Renal cortical epithelial cell (primary cell): ENCODE measurements around the gene UGT2B7. TPM values are rescaled to one million over a fixed set of nuclear protein-coding genes. Genes with fewer than 3 reads are reported as not detected.
"Not testable (repeated sequence)": the region's sequence is repeated elsewhere in the genome, so short reads cannot be mapped to it uniquely, and the experiment has no call there.

Source experiments
- DNase-seq: peaks from one replicate; pipeline ENCODE4 v3.0.0-alpha.2; 2011; ENCODE audit warnings: low read depth
- total RNA-seq: library from RNA; depleted of rRNA; stranded (reverse); fragments of >200 nt; gene quantifications from 2 replicates; pipeline ENCODE4 v1.2.3, GENCODE V29; 2014

Gene UGT2B7
- total RNA-seq, 1 donor from 2014 or later: 137 TPM

DNA sequence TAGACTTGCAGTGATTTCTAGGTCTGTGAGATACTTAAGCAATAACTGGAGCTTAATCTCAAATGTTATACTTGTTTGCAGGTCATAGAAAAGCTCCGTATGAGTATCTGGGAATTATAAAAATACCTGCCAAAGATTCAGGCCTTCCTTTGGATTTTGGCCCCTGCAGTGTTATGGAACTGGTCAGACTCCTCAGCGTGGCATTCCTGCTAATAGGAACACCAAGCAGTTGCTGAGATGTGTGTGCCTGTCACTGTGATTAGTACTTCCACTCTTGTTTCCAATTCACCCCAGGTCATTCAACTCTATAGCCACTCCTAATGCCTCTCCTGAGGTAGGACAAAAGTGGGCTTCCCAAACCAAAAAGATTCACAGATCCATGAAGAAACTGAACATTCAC, 7.8 kb upstream of the UGT2B7 start:
- DNase-seq: no peak

GRCh38 chr4:69089388-69089787, 6.9 kb upstream of the UGT2B7 start:
- peak; percentile 43 for DNase-seq

- peak; percentile 82 for DNase-seq
Observed at GRCh38 chr4:69092190-69092589, 4.1 kb upstream of the UGT2B7 start.

DNA sequence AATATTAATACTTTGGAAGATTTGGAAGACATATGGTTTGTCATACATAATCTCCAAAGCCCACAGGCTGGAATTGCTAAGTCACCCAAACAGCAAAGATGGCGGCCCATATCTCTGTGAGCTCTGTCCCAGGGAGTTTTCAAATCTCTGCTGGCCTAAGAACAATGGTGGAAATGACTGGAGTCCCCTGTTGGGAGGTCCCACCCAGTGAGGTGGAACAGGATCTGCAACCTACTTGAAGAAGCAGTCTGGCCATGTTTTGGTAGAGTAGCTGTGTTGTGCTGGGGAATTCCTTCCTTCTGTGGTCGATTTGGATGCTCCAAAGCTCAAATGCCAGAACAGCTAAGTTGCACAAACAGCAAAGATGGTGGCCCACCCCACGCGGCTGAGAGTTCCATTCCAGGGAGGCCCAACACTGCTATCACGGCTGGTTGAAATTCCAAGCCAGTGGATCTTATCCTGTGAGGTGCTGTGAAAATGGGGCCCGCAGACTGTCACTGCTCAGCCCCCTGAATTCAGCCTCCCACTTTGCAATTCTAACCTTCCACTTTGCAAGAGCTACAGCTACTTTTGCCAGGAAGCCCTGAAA, 3.2 kb upstream of the UGT2B7 start:
- DNase-seq: peak; percentile 52

DNA sequence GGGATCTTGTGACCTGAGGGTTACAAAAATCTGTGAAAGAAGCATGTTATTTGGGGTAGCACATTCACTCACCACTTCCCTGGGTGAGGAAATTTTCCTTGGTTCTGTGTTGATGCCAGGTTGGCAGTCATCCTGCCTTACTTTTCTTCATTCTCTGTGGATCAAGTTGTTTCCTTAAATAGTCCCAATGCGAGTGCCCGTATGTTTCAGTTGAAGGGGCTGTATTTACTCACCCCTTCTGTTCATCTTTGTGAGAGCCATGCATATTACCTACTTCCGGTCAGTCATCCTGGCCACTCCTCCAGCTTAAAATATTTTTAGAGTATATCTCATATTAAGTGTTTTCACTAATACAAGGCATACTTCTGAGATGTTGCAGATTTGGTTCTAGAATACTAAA, 2.6 kb upstream of the UGT2B7 start:
- no peak for DNase-seq

DNA sequence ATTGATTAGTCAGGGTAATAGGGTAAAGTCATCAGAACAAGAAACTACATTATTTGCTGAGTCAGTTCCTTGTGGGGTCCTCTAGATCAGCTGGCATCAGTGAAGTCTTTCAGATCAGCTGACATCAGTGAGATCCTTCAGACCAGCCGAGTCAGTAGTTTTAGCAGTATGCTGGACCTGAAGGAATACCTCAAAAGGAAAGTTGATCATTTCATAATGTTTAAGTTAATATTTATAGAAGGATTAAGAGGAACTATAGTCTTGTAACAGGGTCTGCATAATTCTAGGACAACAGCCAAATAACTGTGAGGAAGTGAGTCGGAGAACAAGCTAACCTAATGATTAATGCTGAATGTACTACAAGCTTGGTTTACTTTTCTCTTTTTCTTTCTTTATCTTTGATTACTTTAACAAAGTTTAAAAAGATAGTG, 958 bp upstream of the UGT2B7 start:
- DNase-seq: peak; percentile 93

- no peak for DNase-seq
Observed at GRCh38 chr4:69096810-69097209, 536 bp downstream of the UGT2B7 start.

- no peak for DNase-seq
Observed at GRCh38 chr4:69098470-69098869, 2.2 kb downstream of the UGT2B7 start.

- DNase-seq: no peak
Observed at GRCh38 chr4:69099910-69100309, 3.6 kb downstream of the UGT2B7 start.

- DNase-seq: peak; percentile 70
Observed at GRCh38 chr4:69102668-69103067, 6.4 kb downstream of the UGT2B7 start.

- DNase-seq: no peak
Observed at GRCh38 chr4:69104719-69105275, 8.5 kb downstream of the UGT2B7 start.

DNA sequence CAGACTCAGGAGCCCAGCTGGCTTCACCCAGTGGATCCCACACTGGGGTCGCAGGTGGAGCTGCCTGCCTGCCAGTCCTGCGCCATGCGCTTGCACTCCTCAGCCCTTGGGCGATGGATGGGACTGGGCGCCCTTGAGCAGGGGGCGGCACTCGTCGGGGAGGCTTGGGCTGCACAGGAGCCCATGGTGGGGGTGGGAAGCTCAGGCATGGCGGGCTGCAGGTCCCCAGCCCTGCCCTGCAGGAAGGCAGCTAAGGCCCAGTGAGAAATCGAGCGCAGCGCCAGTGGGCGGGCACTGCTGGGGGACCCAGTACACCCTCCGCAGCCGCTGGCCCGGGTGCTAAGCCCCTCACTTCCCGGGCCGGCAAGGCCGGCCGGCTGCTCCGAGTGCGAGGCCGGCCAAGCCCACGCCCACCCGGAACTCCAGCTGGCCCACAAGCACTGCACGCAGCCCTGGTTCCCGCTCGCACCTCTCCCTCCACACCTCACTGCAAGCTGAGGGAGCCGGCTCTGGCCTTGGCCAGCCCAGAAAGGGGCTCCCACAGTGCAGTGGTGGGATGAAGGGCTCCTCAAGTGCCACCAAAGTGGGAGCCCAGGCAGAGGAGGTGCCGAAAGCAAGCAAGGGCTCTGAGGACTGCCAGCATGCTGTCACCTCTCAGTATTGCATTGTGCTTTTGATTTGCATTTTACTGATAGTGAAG, 19.0 kb downstream of the UGT2B7 start:
- not testable (repeated sequence) for DNase-seq

DNA sequence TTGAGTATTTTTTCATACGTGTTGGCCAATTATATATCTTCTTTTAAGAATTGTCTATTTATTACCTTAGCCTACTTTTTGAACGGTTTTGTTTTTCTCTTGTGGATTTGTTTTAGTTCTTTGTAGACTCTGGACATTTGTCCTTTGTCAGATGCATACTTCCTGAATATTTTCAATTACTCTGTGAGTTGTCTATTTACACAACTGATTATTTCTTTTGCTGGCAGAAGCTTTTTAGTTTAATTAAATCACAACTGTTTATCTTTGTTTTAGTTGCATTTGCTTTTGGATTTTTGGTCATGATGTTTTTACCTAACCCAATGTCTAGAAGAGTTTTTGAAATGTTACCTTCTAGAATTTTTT, 19.6 kb downstream of the UGT2B7 start:
- DNase-seq: no peak

DNA sequence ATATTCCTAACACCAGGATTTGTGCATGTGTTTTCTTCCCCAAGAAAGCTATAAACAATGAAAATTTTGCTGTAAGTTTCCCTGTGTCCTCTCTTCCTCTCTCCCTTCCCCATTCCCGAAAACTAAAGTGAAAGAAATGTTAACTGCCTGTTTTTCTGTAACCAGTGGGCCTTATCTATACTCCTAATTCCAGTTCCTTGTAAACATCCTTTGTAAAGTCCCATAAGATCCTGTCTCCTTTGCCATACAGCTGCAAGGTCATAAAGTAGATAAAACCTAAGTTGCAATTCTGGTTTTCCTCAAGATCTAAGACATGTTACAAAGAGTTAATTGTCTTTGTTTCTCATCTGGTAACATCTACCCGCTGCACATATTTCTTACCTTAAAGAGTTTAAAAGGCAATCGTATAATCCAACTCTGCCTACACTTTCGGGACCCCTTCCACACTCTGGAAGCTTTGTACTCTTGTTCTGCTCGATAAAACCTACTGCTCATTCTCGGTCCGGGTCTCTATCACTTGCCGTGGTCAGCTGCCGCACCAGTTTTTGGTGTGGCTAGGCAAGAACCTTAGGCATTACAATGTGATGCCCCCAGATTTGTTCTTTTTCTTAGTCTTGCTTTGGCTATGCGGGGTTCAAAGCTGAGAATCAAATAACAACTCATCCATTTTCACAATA, 20.5 kb downstream of the UGT2B7 start:
- no peak for DNase-seq

- peak; percentile 20 for DNase-seq
Observed at GRCh38 chr4:69120870-69121269, 24.6 kb downstream of the UGT2B7 start.

GRCh38 chr4:69122476-69122875, 26.2 kb downstream of the UGT2B7 start:
- DNase-seq: peak; percentile 19

DNA sequence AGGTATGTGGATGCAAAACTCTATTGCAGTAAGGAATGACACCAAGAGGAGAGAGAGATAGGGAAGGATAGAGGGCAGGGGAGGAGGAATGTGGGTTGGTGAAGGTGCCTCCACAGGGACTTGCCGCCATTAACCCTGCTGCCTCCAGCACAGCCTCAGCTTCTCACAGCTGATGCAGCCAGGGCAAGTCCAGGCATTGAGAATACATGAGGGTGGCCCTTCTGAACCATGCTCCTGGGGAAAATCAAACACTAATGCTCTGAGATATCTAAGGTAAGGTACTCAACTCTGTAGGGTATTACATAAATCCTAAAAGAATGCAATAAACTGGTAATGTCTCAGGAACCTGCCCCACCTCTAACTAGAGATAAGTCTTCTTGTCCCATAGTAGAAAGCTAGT, 28.7 kb downstream of the UGT2B7 start:
- no peak for DNase-seq

DNA sequence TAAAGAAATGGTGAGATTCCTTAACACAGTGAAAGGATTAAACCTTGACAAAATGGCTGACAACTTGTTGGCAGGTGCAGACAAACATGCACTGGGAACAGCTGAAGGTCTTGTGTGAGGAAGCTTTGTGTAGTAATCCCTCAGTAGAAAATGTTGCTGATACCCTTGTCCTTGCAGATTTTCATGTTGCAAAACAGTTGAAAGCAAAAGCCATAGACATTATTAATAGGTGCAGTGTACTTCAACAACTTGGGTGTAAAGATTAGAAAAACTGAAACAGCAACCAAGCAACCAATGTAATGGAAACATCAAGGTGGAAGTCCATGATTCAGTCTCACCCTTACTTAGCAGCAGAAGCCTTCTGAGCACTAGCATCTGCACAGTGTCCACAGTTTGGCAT, 29.8 kb downstream of the UGT2B7 start:
- DNase-seq: no peak

DNA sequence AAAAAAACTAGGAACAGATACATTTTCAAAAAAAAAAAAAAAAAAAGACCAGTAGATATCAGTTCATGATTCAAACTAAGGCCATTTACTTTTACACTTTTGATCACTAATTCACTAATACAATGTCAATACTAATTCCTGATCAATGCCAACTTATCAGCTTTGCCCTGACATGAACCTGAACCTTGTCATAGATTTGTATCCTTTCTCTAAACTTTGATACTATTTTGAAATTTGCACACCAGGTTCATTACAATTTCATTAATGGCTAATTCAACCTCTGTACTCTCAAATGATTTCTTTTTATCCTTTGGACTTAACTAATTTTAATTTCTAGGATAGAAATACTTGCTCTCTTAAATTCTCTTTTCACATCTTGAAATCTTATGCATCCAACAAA, 37.7 kb downstream of the UGT2B7 start:
- no peak for DNase-seq

DNA sequence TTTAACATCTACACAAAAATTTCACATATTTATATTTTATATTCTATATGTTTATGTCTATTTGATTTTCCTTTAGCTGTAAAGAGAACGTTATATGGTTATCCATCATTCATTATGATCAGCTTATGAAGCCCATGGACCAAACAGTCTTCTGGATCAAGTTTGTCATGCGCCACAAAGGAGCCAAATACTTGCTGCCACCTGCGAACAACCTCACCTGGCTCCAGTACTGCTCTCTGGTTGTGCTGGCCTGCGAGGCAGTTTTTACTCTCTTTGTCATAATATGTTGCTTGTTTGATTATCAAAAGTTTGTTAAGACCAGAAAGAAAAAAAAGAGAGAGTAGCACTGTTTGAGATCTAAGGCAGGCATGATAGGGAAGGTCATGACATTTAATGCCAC, 38.2 kb downstream of the UGT2B7 start:
- DNase-seq: no peak

- DNase-seq: no peak
Observed at GRCh38 chr4:69141320-69141719, 45.0 kb downstream of the UGT2B7 start.

DNA sequence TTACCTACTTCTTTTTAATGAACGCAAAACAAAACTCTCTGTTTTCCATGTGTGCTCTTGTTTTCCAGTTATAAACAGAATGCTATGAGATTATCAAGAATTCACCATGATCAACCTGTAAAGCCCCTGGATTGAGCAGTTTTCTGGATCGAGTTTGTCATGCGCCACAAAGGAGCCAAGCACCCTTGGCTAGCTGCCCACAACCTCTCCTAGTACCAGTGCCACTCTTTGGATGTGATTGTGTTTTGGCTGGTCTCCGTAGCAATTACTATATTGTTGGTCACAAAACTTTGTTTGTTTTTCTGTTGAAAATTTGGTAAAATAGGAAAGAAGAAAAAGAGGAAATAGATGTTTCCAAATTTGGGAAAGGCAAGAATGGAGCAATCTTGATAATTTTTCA, 51.1 kb downstream of the UGT2B7 start:
- DNase-seq: no peak

DNA sequence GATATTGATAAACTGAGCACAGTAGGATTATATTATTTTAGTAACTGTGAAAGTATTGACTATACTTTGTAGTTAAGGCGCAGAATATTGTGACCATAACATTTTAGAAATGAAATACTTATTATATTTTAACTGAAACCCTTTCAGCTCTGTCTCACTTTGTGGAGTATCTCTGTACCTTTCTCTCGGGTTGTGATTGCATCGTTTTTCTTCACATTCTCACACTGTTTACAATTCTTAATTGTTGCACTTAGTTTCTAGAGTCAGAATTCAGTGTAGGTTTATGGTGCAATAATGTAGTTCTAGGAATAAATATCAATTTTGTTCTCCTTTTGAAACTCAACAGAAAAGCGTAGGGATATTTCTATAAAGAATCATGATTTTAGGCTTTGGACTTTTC, 57.7 kb downstream of the UGT2B7 start:
- no peak for DNase-seq
